ENCODE results near the gene RIT1.

DNA sequence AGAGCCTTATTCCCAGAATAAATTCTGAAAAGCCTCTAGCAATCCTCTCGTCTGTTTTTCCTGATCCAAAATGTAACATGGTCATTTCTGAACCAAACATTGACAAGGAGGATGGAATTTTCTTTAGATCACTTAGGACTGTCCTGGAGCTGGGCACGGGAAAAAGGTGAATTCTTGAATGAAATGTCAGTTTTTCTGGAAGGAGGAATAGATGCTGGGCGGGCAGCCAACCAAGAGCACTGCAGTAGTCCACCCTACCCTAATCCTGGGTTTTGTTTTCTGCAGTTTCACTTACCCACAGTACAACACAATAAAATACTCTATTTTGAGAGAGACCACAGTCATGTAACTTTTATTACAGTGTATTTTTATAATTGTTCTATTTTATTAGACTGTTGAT lies 20.9 kb downstream of the RIT1 start:
- TF ChIP-seq, protein P1, sequence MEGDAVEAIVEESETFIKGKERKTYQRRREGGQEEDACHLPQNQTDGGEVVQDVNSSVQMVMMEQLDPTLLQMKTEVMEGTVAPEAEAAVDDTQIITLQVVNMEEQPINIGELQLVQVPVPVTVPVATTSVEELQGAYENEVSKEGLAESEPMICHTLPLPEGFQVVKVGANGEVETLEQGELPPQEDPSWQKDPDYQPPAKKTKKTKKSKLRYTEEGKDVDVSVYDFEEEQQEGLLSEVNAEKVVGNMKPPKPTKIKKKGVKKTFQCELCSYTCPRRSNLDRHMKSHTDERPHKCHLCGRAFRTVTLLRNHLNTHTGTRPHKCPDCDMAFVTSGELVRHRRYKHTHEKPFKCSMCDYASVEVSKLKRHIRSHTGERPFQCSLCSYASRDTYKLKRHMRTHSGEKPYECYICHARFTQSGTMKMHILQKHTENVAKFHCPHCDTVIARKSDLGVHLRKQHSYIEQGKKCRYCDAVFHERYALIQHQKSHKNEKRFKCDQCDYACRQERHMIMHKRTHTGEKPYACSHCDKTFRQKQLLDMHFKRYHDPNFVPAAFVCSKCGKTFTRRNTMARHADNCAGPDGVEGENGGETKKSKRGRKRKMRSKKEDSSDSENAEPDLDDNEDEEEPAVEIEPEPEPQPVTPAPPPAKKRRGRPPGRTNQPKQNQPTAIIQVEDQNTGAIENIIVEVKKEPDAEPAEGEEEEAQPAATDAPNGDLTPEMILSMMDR (conservative IDR thresholded peaks at IDR 0.05; ENCODE audit: low read length): no peak
- no peak for TF ChIP-seq EZH2phosphoT487 (IDR thresholded peaks at IDR 0.05; ENCODE audit: borderline replicate concordance, low read depth, low read length)

Data from OCI-LY7 (cell line).